ENCODE data around the gene CHRNA7. TPM values are rescaled to one million over a fixed set of nuclear protein-coding genes. Genes with fewer than 3 reads are reported as not detected.

Gene CHRNA7
- total RNA-seq, 2 donors from 2014 or later: 3.9 to 5.2 TPM

DNA sequence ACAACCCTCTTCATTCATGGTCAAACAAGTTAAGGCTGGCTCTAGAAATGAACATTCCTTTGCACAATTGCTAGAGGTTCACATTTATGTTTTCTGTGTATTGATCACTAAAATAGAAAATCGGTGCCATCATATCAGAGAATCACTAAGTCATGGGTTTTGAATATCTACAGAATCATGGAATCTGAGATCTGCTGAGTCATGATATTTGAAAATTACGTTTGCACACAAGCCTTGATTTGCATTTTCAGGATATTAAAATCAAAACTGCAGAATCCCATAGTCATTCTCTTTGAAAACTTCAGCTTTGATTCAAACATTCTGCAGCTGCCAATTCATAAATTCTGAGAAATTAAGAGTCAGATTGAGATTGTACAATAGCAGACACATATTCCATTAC is 26.1 kb upstream of the CHRNA7 start:
- no peak for DNase-seq
- no peak for TF ChIP-seq CTCF (IDR thresholded peaks at IDR 0.05)
- intact Hi-C loops (cut with DNase I): no loop called here
- Histone ChIP-seq H3K4me3 (no peak overlapping the region), H3K27me3 (no peaks in the 10 kb centered on the region), H3K9ac (ENCODE audit: low read depth in 2 of 2, low read length in 2 of 2) (no peak overlapping the region), H3K4me1 (no peaks in the 10 kb centered on the region), H3K36me3 (no peaks in the 10 kb centered on the region), H3K27ac (no peak overlapping the region), H3K9me3 (no peaks in the 10 kb centered on the region)

DNA sequence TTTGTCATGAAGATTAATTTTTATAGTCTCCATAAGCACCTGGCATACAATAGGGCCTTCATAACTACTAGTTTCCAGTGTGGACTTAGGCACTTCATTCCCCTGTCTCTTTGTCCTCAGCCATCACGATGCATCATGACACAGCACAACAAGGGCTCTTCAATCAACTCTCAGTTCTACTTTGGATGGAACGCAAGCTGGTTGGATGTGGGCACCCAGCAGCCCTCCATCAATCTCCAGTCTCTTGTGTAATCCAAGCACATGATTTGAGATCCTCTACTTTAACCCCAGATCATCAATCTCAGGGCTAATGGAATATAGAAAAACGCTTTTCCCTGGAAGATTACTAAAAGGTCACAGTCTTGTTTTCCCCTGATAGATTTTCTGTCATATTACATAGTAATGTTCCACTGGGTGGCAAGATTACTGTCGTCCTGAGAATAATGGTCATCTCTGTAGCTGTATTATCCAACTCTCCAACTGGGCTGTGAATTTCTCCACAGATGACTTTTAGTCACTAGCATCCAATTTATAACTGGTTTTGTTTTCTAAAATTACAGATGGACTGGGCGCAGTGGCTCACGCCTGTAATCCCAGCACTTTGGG is 22.9 kb upstream of the CHRNA7 start:
- intact Hi-C loops (cut with DNase I): no loop called here

GRCh38 chr15:32014953-32015352 is 15.4 kb upstream of the CHRNA7 start:
- intact Hi-C loops (cut with DNase I): no loop called here
- H3K36me3 ChIP-seq: no peaks in the 10 kb centered on the region
- no peak overlapping the region for H3K4me3 ChIP-seq
- H3K4me1 ChIP-seq: no peaks in the 10 kb centered on the region
- H3K27me3 ChIP-seq: no peaks in the 10 kb centered on the region
- H3K9me3 ChIP-seq: no peaks in the 10 kb centered on the region
- H3K9ac ChIP-seq (ENCODE audit: low read depth in 2 of 2, low read length in 2 of 2): no peak overlapping the region
- TF ChIP-seq CTCF (IDR thresholded peaks at IDR 0.05): no peak
- no peak for DNase-seq
- no peak overlapping the region for H3K27ac ChIP-seq

More for the DNA sequence above, 22.9 kb upstream of the CHRNA7 start:
- no peaks in the 10 kb centered on the region for H3K36me3 ChIP-seq
- H3K4me1 ChIP-seq: no peaks in the 10 kb centered on the region
- DNase-seq: no peak
- no peak for TF ChIP-seq CTCF (IDR thresholded peaks at IDR 0.05)
- H3K27ac ChIP-seq: no peak overlapping the region
- H3K27me3 ChIP-seq: no peaks in the 10 kb centered on the region
- no peaks in the 10 kb centered on the region for H3K9me3 ChIP-seq
- no peak overlapping the region for H3K9ac ChIP-seq (ENCODE audit: low read depth in 2 of 2, low read length in 2 of 2)
- no peak overlapping the region for H3K4me3 ChIP-seq

- H3K27me3 ChIP-seq: no peaks in the 10 kb centered on the region
- no peaks in the 10 kb centered on the region for H3K36me3 ChIP-seq
- H3K4me1 ChIP-seq: no peaks in the 10 kb centered on the region
- H3K9me3 ChIP-seq: no peaks in the 10 kb centered on the region
- H3K9ac ChIP-seq (ENCODE audit: low read depth in 2 of 2, low read length in 2 of 2): no peak overlapping the region
- H3K4me3 ChIP-seq: no peak overlapping the region
- intact Hi-C loops (cut with DNase I): no loop called here
- DNase-seq: no peak
- no peak for TF ChIP-seq CTCF (IDR thresholded peaks at IDR 0.05)
- no peak overlapping the region for H3K27ac ChIP-seq
Measured at GRCh38 chr15:32020156-32020555, 10.2 kb upstream of the CHRNA7 start.

GRCh38 chr15:32028921-32029320 is 1.4 kb upstream of the CHRNA7 start:
- Histone ChIP-seq H3K9ac (ENCODE audit: low read depth in 2 of 2, low read length in 2 of 2) (no peak overlapping the region), H3K9me3 (no peaks in the 10 kb centered on the region), H3K27ac (no peak overlapping the region), H3K27me3 (peaks cover 10% of the 10 kb centered on the region), H3K36me3 (no peaks in the 10 kb centered on the region), H3K4me1 (no peaks in the 10 kb centered on the region), H3K4me3 (no peak overlapping the region)
- no peak for TF ChIP-seq CTCF (IDR thresholded peaks at IDR 0.05)
- no peak for DNase-seq
- intact Hi-C loops (cut with DNase I): loop anchor here (5.0 kb wide), 1 partner anchor 42 kb away; no protein-coding TSS in a partner anchor

Data from colonic mucosa (tissue), 4 donors.